ENCODE results near the gene SYNCRIP. TPM values are rescaled to one million over a fixed set of nuclear protein-coding genes. Genes with fewer than 3 reads are reported as not detected.

SYNCRIP gene
- total and polyA plus RNA-seq, 2 of the 13 experiments (the other 11 are each of a cell fraction or from before 2014, with no cell fraction given) = 8.1 to 112 TPM

- TF ChIP-seq ELF1 (CRISPR knock-in tag; IDR thresholded peaks at IDR 0.05) (peak; percentile 91), REST (IDR thresholded peaks at IDR 0.05; ENCODE audit: borderline replicate concordance in 1 of 2, low read depth in 1 of 2, low read length in 2 of 2) (peak in 1 of 2 experiments; percentile 14; a peak in 1 of 4 replicates), ZNF691 (CRISPR knock-in tag; IDR thresholded peaks at IDR 0.05; ENCODE audit: borderline replicate concordance, low read depth) (no peak; the same call in 1 of the 2 replicates), ZNF800 (CRISPR knock-in tag; IDR thresholded peaks at IDR 0.05) (peak; percentile 50), YEATS4 (CRISPR knock-in tag; IDR thresholded peaks at IDR 0.05; ENCODE audit: borderline replicate concordance) (peak; percentile 49), ZBTB20 (CRISPR knock-in tag; IDR thresholded peaks at IDR 0.05; ENCODE audit: borderline replicate concordance, low read depth) (no peak), ZBTB39 (CRISPR knock-in tag; IDR thresholded peaks at IDR 0.05) (no peak; the same call in 1 of the 2 replicates), DZIP1 (CRISPR knock-in tag; IDR thresholded peaks at IDR 0.05) (no peak), HCFC1 (IDR thresholded peaks at IDR 0.05; ENCODE audit: low read depth, low read length) (peak; percentile 59; the same call in 1 of the 2 replicates), CAMTA2 (CRISPR knock-in tag; IDR thresholded peaks at IDR 0.05; ENCODE audit: borderline replicate concordance) (peak; percentile 85), TFE3 (CRISPR knock-in tag; IDR thresholded peaks at IDR 0.05) (peak; percentile 57; the same call in 1 of the 2 replicates), DMAP1 (CRISPR knock-in tag; IDR thresholded peaks at IDR 0.05) (peak; percentile 67; the same call in 1 of the 2 replicates)
These were observed 49.1 kb downstream of the SYNCRIP start, which contains the start of gene SNX14 (continued) for GRCh38 chr6:85593438-85594196.

All from HepG2 (cell line).